Measurements from ENCODE around the gene ABCB6.
"Not testable (repeated sequence)": the region's sequence is repeated elsewhere in the genome, so short reads cannot be mapped to it uniquely, and the experiment has no call there.

Gene ABCB6

DNA sequence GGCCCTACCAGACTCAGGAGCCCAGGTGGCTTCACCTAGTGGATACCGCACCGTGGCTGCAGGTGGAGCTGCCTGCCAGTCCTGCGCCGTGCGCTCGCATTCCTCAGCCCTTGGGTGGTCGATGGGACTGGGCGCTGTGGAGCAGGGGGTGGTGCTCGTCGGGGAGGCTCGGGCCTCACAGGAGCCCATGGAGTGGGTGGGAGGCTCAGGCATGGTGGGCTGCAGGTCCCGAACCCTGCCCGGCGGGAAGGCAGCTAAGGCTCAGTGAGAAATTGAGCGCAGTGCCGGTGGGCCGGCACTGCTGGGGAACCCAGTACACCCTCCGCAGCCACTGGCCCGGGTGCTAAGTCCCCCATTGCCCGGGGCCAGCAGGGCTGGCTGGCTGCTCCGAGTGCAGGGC lies 17.4 kb downstream of the ABCB6 start:
- in situ Hi-C loops (cut with MboI; ENCODE audit: low pct_unique_long_range_greater_than_20kb, low sequenced_read_pairs); DNase-seq: not testable (repeated sequence)

DNA sequence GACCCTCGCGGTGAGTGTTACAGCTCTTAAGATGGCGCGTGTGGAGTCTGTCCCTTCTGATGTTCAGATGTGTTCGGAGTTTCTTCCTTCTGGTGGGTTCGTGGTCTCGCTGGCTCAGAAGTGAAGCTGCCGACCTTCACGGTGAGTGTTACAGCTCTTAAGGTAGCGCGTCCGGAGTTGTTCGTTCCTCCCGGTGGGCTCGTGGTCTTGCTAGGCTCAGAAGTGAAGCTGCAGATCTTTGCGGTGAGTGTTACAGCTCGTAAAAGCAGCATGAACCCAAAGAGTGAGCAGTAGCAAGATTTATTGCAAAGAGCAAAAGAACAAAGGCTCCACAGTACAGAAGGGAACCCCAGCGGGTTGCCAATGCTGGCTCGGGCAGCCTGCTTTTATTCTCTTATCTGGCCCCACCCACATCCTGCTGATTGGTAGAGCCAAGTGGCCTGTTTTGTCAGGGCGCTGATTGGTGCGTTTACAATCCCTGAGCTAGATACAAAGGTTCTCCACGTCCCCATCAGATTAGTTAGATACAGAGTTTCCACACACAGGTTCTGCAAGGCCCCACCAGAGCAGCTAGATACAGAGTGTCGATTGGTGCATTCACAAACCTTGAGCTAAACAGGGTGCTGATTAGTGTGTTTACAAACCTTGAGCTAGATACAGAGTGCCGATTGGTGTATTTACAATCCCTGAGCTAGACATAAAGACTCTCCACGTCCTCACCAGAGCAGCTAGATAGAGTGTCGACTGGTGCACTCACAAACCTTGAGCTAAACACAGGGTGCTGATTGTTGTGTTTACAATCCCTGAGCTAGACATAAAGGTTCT lies 18.0 kb downstream of the ABCB6 start:
- DNase-seq: peak; percentile 31
- in situ Hi-C loops (cut with MboI; ENCODE audit: low pct_unique_long_range_greater_than_20kb, low sequenced_read_pairs): not testable (repeated sequence)

DNA sequence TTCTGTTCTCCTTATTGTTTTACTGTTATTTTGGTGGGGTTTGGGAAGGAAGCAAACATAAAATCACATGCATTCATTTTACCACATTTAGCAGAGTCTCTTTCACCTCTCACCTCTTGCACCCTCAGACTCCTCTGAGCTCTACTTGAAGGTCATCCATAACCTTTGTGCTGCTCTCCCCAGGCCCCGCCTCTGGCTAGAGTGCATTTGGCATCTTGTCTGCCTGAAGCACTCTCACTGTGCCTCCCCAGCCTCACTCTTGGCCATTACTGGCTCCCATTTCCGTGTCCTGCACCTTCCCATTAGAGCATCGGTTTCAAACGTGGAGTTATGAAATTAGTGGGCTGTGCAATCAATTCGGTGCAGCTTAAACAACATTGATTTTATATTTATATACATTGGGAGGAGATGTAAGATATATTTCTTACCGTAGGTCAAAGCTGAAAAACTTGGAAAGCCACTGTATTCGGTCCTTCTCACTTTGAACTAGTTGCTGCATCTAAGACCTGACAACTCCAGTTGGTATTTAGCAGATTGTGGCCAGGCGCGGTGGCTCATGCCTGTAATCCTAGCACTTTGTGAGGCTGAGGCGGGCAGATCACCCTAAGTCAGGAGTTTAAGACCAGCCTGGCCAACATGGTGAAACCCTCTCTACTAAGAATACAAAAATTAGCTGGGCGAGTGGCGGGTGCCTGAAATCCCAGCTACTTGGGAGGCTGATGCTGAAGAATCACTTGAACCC lies 19.1 kb downstream of the ABCB6 start:
- in situ Hi-C loops (cut with MboI; ENCODE audit: low pct_unique_long_range_greater_than_20kb, low sequenced_read_pairs): no loop called here

DNA sequence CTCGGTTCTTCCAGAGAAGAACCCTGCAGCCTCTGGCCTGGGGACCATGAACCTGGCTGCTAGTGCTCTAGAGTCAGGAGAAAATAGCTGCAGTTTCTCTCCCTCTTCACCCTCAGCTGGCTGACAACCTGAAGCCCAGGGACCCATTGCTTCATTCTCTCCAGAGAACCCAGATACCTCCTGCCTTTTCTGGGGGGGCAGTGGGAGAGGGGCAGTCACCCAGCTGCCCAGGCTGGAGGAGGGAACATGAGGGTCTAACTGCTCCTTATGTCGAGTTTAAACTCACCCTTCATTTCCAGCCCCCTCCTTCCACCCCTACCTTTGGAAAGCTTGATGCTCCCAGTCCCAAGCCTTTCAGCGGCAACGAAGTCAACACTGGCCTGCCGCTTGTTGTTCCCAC lies 19.8 kb downstream of the ABCB6 start:
- DNase-seq: no peak
- in situ Hi-C loops (cut with MboI; ENCODE audit: low pct_unique_long_range_greater_than_20kb, low sequenced_read_pairs): no loop called here

More for the DNA sequence above, 19.1 kb downstream of the ABCB6 start:
- no peak for DNase-seq

DNA sequence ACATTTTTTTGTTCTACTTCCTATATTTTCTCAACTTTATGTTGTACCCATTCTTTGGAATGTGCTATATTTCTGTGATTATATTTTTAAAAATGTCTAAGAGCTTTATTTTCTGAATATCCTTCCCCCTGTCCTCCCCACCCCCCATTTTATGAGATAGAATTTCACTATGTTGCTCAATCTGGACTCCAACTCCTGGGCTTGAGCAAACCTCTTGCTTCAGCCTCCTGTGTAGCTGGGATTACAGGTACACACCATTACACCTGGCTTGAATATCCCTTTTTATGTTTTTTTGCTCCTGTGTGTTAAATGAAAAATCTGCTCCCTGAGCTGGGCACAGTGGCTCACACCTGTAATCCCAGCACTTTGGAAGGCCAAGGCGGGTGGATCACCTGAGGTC lies 21.4 kb downstream of the ABCB6 start:
- in situ Hi-C loops (cut with MboI; ENCODE audit: low pct_unique_long_range_greater_than_20kb, low sequenced_read_pairs): no loop called here

DNA sequence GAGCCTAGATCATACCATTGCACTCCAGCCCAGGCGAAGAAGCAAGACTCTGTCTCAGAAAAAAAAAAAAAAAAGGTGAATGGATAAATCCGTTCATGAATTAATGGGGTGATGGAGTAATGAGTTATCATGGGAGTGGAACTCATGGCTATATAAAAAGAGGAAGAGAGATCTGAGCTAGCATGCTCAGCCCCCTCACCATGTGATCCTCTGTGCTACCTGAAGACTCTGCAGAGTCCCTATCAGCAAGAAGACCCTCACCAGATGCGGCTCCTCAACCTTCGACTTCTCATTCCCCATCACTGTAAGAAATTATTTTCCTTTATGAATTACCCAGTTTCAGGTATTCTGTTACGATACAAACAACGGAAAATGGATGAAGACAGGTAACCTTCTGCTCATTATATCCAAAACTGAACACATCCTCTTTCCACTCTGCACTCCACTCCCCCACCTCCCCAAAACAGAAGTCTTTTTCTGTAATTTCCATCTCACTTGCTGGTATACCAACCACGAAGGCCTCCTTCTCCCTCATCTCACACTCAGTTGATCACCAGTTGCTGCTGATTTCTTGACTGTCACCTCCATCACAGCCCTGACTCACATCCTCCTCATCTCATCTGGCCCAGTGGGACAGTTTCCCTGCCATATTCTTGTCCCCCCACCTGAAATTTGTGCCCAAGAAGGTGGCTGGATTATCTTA lies 31.9 kb downstream of the ABCB6 start:
- in situ Hi-C loops (cut with MboI; ENCODE audit: low pct_unique_long_range_greater_than_20kb, low sequenced_read_pairs): no loop called here
- DNase-seq: peak; percentile 15

More for the DNA sequence above, 21.4 kb downstream of the ABCB6 start:
- DNase-seq: no peak

GRCh38 chr2:219184121-219184520 lies 34.6 kb downstream of the ABCB6 start:
- in situ Hi-C loops (cut with MboI; ENCODE audit: low pct_unique_long_range_greater_than_20kb, low sequenced_read_pairs): no loop called here
- no peak for DNase-seq

- DNase-seq: no peak
- in situ Hi-C loops (cut with MboI; ENCODE audit: low pct_unique_long_range_greater_than_20kb, low sequenced_read_pairs): no loop called here
Measured at GRCh38 chr2:219183151-219183772, 35.5 kb downstream of the ABCB6 start.

- DNase-seq: no peak
- in situ Hi-C loops (cut with MboI; ENCODE audit: low pct_unique_long_range_greater_than_20kb, low sequenced_read_pairs): no loop called here
Measured at GRCh38 chr2:219182331-219183150, 36.2 kb downstream of the ABCB6 start.

GRCh38 chr2:219181531-219181930 lies 37.2 kb downstream of the ABCB6 start:
- no peak for DNase-seq

GRCh38 chr2:219180961-219181360 lies 37.8 kb downstream of the ABCB6 start:
- no peak for DNase-seq
- in situ Hi-C loops (cut with MboI; ENCODE audit: low pct_unique_long_range_greater_than_20kb, low sequenced_read_pairs): no loop called here

More at GRCh38 chr2:219181531-219181930, 37.2 kb downstream of the ABCB6 start:
- in situ Hi-C loops (cut with MboI; ENCODE audit: low pct_unique_long_range_greater_than_20kb, low sequenced_read_pairs): no loop called here

DNA sequence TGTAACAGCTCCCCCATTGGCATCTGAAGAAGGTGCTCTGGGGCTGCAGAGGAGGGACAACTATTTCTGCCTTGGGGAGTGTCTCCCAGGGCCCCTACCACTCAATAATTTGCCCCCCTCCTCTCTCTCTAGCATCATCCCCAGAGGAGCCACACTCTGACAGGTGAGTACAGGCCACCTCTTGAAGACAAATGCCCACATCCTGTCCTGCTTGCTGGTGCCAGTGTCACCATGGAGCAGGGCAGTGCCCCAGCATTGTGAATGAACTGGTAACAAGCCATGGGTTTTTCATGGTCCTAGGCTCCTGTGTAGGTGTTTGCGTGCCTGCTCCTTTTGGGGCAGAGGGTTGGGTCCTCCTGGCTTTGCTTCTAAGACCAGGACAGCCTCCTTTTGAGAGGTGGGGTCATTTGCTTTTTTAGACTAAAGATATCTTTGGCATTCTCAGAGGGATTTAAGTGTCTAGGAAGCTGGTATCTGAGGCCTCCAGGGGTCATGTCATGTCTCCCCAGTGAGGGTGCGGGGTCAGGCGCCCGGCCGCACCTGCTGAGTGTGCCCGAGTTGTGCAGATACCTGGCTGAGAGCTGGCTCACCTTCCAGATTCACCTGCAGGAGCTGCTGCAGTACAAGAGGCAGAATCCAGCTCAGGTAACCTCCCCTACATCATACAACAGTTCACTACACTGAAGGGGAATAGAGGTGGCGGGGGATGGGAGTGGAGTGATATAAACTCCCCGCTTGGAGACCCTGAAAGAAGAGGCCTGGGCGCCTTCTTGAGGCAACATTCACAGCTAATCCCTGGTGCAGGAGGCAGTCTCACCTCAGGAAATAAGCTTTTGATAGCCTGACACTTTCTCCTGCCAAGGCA lies 38.9 kb downstream of the ABCB6 start:
- in situ Hi-C loops (cut with MboI; ENCODE audit: low pct_unique_long_range_greater_than_20kb, low sequenced_read_pairs): no loop called here
- DNase-seq: no peak

- DNase-seq: peak; percentile 42
- in situ Hi-C loops (cut with MboI; ENCODE audit: low pct_unique_long_range_greater_than_20kb, low sequenced_read_pairs): no loop called here
Measured at GRCh38 chr2:219178377-219179175, 40.2 kb downstream of the ABCB6 start.

GRCh38 chr2:219177552-219178376 lies 41.0 kb downstream of the ABCB6 start, which contains the start of gene RETREG2:
TSS of gene RETREG2 (plus strand) at chr2:219178275. CDS start at chr2:219178353, 78 bp downstream.
- in situ Hi-C loops (cut with MboI; ENCODE audit: low pct_unique_long_range_greater_than_20kb, low sequenced_read_pairs): no loop called here
- DNase-seq: peak; percentile 92

- in situ Hi-C loops (cut with MboI; ENCODE audit: low pct_unique_long_range_greater_than_20kb, low sequenced_read_pairs): no loop called here
- DNase-seq: peak; percentile 89
Measured at GRCh38 chr2:219176818-219177551, 41.8 kb downstream of the ABCB6 start, which contains the start of gene CNPPD1. TSS of gene CNPPD1 (minus strand) at chr2:219176925. CDS start at chr2:219176828, 97 bp downstream.
